Stimulated activated CD8-positive, alpha-beta memory T cell treated with anti-CD3 and anti-CD28 coated beads, Interleukin-7, amount 100 ng/mL, for 1 hour (primary cell): ENCODE measurements around the gene TTC39A.

Source experiments
- DNase-seq, 2 donors: peaks; one replicate each; pipeline ENCODE4 v3.0.0-alpha.2; 2020; ENCODE audit warnings: low read depth in 2 of 2

Gene TTC39A

GRCh38 chr1:51314974-51315373 is 15.4 kb downstream of the TTC39A start:
- no peak for DNase-seq

GRCh38 chr1:51313961-51314777 is 16.2 kb downstream of the TTC39A start:
- DNase-seq, result no peak

- DNase-seq, result no peak
Measured at GRCh38 chr1:51313268-51313852, 17.0 kb downstream of the TTC39A start.

GRCh38 chr1:51312718-51313117 is 17.6 kb downstream of the TTC39A start:
- no peak for DNase-seq

GRCh38 chr1:51311826-51312225 is 18.5 kb downstream of the TTC39A start:
- DNase-seq, result no peak

GRCh38 chr1:51310871-51311613 is 19.3 kb downstream of the TTC39A start:
- DNase-seq, result no peak

- DNase-seq, result no peak
Measured at GRCh38 chr1:51309291-51309690, 21.1 kb downstream of the TTC39A start.

- DNase-seq, result no peak
Measured at GRCh38 chr1:51308636-51309035, 21.7 kb downstream of the TTC39A start.

GRCh38 chr1:51306950-51307349 is 23.4 kb downstream of the TTC39A start:
- no peak for DNase-seq

- DNase-seq, result no peak
Measured at GRCh38 chr1:51305371-51305823, 25.0 kb downstream of the TTC39A start.

- no peak for DNase-seq
Measured at GRCh38 chr1:51304360-51304759, 26.0 kb downstream of the TTC39A start.

- DNase-seq, result no peak
Measured at GRCh38 chr1:51303751-51304251, 26.6 kb downstream of the TTC39A start.

GRCh38 chr1:51303315-51303714 is 27.0 kb downstream of the TTC39A start:
- no peak for DNase-seq

GRCh38 chr1:51302746-51303145 is 27.6 kb downstream of the TTC39A start:
- DNase-seq, result no peak

- DNase-seq, result no peak
Measured at GRCh38 chr1:51302270-51302669, 28.1 kb downstream of the TTC39A start.

- DNase-seq, result no peak
Measured at GRCh38 chr1:51301844-51302162, 28.6 kb downstream of the TTC39A start.

- no peak for DNase-seq
Measured at GRCh38 chr1:51301152-51301843, 29.1 kb downstream of the TTC39A start.

GRCh38 chr1:51299981-51300670 is 30.2 kb downstream of the TTC39A start:
- no peak for DNase-seq

GRCh38 chr1:51299185-51299885 is 31.0 kb downstream of the TTC39A start:
- DNase-seq, result no peak

- no peak for DNase-seq
Measured at GRCh38 chr1:51298322-51298705, 32.0 kb downstream of the TTC39A start.
